HepG2 (cell line): ENCODE results near the gene MAP1B. TPM values are rescaled to one million over a fixed set of nuclear protein-coding genes. Genes with fewer than 3 reads are reported as not detected.

Experiments used
- AHR ChIP-seq: IDR thresholded peaks from 2 replicates; pipeline ENCODE4 v1.6.1; 2018; ENCODE audit warnings: missing genetic modification reagents, missing compliant biosample characterization
- ATF1 ChIP-seq: IDR thresholded peaks from 2 replicates; pipeline ENCODE4 v1.6.1; 2016; ENCODE audit warnings: mild to moderate bottlenecking, control low read depth
- GABPA ChIP-seq, 2 experiments: IDR thresholded peaks; 2 replicates each; pipeline ENCODE4 v1.6.1; 2011 to 2016; ENCODE audit warnings: low read depth in 2 of 2, low read length in 1 of 2, missing biosample characterization in 1 of 2, missing genetic modification characterization in 1 of 2
- IKZF5 ChIP-seq: IDR thresholded peaks from 2 replicates; pipeline ENCODE4 v1.6.1; 2018; ENCODE audit warnings: missing genetic modification reagents, mild to moderate bottlenecking, missing compliant biosample characterization
- KDM2A ChIP-seq: sonication (generic); formaldehyde crosslinking; IDR thresholded peaks from 2 replicates; pipeline ENCODE4 v1.4.0; 2020; ENCODE audit warnings: low read depth, missing genetic modification reagents, borderline replicate concordance
- LBX2 ChIP-seq: sonication (generic); formaldehyde crosslinking; IDR thresholded peaks from 2 replicates; pipeline ENCODE4 v1.5.0; 2020; ENCODE audit warnings: missing genetic modification reagents, mild to moderate bottlenecking, borderline replicate concordance
- RBM39 ChIP-seq: fragments of 200-400 bp; formaldehyde crosslinking; IDR thresholded peaks from one replicate; pipeline ENCODE4 v1.6.1; 2018; ENCODE audit warnings: antibody characterized with exemption, mild to moderate bottlenecking, low read depth, low read length; ENCODE audit not compliant: poor library complexity, severe bottlenecking
- SKIL ChIP-seq: sonication (generic); formaldehyde crosslinking; IDR thresholded peaks from 2 replicates; pipeline ENCODE4 v1.8.0; 2022; ENCODE audit warnings: missing genetic modification reagents, mild to moderate bottlenecking, moderate library complexity, borderline replicate concordance
- YEATS2 ChIP-seq: sonication (generic); formaldehyde crosslinking; IDR thresholded peaks from 2 replicates; pipeline ENCODE4 v1.4.0; 2020; ENCODE audit warnings: missing genetic modification reagents, borderline replicate concordance
- ZKSCAN1 ChIP-seq: fragments of 150-350 bp; IDR thresholded peaks from 2 replicates; pipeline ENCODE4 v1.6.1; 2014; ENCODE audit warnings: low read length
- ZNF766 ChIP-seq: sonication (generic); formaldehyde crosslinking; IDR thresholded peaks from 2 replicates; pipeline ENCODE4 v1.5.0; 2020; ENCODE audit warnings: missing genetic modification reagents, borderline replicate concordance
- ZSCAN21 ChIP-seq: sonication (generic); formaldehyde crosslinking; IDR thresholded peaks from 2 replicates; pipeline ENCODE4 v1.8.0; 2022; ENCODE audit warnings: mild to moderate bottlenecking, missing genetic modification reagents, moderate library complexity, borderline replicate concordance
- polyA plus RNA-seq, 8 experiments: library from polyadenylated mRNA; depleted of rRNA in 3 of 8; stranded (reverse) in 7 of 8; unstranded in 1 of 8; fragments of >200 nt; fragmentation: Illumina TruSeq in 4 of 8; extraction: Trizol in 4 of 8; gene quantifications; 2 replicates each; pipeline versions ENCODE4 v1.2.1 to v1.2.3, GENCODE V29; 2011 to 2016; ENCODE audit warnings: low read depth in 4 of 8, missing spikeins in 1 of 8, mixed read lengths in 1 of 8; ENCODE audit not compliant: insufficient read depth in 1 of 8
- total RNA-seq, 5 experiments: library from RNA; depleted of rRNA; stranded (reverse); fragments of >200 nt; fragmentation: Illumina TruSeq; extraction: Trizol; gene quantifications; 2 replicates each; pipeline ENCODE4 v1.2.3, GENCODE V29; 2016; ENCODE audit warnings: low read depth in 1 of 5
- TF ChIP-seq, protein P1 (sequence below): sonication (generic); formaldehyde crosslinking; IDR thresholded peaks from 2 replicates; pipeline ENCODE4 v1.4.0; 2020; ENCODE audit warnings: missing genetic modification reagents
- TF ChIP-seq, protein P2 (sequence below): IDR thresholded peaks from 2 replicates; pipeline ENCODE4 v1.4.0; 2020; ENCODE audit warnings: mild to moderate bottlenecking, missing genetic modification reagents

The MAP1B gene
- total and polyA plus RNA-seq, 2 of the 13 experiments (the other 11 are each of a cell fraction or from before 2014, with no cell fraction given): 3.3 to 6.2 TPM

DNA sequence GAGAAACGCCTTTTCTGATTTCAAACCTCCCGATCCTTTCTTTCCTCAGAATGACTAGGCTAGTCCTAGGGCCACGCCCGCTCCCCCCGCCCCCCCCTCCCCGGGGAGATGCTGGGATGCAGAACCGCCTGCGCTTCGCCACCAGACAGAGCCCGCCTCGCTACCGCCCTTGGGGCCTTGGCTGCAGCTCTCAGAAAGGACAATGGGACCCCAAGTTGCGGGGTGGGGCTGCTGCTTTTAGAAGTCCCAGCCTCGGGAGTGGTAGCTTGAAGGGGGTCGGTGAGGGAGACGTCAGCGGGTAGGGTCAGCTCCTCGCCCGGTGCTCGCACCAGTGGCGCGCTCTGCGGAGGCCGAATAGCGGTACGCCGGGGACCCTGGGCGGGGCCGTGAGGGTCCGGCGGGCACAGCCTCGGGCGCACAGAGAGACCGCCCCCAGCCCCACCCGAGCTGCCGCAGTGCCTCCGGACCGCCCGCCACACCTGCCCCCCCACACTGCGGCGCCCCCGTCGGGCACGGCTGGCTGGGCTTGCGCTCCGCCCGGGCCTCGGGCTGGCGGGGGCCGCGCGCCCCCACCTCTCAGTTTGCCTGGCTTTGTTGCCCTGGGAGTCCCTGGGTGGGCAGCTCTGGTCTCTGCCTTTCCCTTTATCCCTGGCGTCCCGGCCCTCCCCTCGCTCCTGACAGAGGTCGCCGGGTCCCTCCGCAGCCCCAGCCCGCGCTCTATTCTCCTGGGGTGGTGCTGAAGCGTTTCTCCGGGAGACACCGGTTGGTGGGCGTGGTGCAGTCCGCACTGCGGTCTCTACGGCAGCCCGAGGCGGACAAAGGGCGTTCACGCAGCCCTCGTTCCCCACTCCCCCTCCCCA lies 1.2 kb downstream of the MAP1B start (continued):
- TF ChIP-seq, protein P1, sequence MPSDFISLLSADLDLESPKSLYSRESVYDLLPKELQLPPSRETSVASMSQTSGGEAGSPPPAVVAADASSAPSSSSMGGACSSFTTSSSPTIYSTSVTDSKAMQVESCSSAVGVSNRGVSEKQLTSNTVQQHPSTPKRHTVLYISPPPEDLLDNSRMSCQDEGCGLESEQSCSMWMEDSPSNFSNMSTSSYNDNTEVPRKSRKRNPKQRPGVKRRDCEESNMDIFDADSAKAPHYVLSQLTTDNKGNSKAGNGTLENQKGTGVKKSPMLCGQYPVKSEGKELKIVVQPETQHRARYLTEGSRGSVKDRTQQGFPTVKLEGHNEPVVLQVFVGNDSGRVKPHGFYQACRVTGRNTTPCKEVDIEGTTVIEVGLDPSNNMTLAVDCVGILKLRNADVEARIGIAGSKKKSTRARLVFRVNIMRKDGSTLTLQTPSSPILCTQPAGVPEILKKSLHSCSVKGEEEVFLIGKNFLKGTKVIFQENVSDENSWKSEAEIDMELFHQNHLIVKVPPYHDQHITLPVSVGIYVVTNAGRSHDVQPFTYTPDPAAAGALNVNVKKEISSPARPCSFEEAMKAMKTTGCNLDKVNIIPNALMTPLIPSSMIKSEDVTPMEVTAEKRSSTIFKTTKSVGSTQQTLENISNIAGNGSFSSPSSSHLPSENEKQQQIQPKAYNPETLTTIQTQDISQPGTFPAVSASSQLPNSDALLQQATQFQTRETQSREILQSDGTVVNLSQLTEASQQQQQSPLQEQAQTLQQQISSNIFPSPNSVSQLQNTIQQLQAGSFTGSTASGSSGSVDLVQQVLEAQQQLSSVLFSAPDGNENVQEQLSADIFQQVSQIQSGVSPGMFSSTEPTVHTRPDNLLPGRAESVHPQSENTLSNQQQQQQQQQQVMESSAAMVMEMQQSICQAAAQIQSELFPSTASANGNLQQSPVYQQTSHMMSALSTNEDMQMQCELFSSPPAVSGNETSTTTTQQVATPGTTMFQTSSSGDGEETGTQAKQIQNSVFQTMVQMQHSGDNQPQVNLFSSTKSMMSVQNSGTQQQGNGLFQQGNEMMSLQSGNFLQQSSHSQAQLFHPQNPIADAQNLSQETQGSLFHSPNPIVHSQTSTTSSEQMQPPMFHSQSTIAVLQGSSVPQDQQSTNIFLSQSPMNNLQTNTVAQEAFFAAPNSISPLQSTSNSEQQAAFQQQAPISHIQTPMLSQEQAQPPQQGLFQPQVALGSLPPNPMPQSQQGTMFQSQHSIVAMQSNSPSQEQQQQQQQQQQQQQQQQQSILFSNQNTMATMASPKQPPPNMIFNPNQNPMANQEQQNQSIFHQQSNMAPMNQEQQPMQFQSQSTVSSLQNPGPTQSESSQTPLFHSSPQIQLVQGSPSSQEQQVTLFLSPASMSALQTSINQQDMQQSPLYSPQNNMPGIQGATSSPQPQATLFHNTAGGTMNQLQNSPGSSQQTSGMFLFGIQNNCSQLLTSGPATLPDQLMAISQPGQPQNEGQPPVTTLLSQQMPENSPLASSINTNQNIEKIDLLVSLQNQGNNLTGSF (CRISPR knock-in tag): no peak
- no peak for TF ChIP-seq ZKSCAN1
- TF ChIP-seq GABPA (IDR thresholded peaks at IDR 0.05; ENCODE audit: low read depth, low read length): no peak
- TF ChIP-seq GABPA (CRISPR knock-in tag; IDR thresholded peaks at IDR 0.05; ENCODE audit: low read depth): no peak
- TF ChIP-seq KDM2A: peak; percentile 47; the same call in 1 of the 2 replicates
- peak; percentile 69; the same call in 1 of the 2 replicates for TF ChIP-seq YEATS2
- no peak for TF ChIP-seq AHR (CRISPR knock-in tag)
- TF ChIP-seq SKIL (CRISPR knock-in tag): no peak
- TF ChIP-seq, protein P2, sequence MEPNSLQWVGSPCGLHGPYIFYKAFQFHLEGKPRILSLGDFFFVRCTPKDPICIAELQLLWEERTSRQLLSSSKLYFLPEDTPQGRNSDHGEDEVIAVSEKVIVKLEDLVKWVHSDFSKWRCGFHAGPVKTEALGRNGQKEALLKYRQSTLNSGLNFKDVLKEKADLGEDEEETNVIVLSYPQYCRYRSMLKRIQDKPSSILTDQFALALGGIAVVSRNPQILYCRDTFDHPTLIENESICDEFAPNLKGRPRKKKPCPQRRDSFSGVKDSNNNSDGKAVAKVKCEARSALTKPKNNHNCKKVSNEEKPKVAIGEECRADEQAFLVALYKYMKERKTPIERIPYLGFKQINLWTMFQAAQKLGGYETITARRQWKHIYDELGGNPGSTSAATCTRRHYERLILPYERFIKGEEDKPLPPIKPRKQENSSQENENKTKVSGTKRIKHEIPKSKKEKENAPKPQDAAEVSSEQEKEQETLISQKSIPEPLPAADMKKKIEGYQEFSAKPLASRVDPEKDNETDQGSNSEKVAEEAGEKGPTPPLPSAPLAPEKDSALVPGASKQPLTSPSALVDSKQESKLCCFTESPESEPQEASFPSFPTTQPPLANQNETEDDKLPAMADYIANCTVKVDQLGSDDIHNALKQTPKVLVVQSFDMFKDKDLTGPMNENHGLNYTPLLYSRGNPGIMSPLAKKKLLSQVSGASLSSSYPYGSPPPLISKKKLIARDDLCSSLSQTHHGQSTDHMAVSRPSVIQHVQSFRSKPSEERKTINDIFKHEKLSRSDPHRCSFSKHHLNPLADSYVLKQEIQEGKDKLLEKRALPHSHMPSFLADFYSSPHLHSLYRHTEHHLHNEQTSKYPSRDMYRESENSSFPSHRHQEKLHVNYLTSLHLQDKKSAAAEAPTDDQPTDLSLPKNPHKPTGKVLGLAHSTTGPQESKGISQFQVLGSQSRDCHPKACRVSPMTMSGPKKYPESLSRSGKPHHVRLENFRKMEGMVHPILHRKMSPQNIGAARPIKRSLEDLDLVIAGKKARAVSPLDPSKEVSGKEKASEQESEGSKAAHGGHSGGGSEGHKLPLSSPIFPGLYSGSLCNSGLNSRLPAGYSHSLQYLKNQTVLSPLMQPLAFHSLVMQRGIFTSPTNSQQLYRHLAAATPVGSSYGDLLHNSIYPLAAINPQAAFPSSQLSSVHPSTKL (CRISPR knock-in tag): no peak; the same call in 1 of the 2 replicates
- TF ChIP-seq ATF1 (CRISPR knock-in tag): no peak
- no peak for TF ChIP-seq ZNF766 (CRISPR knock-in tag)
- no peak for TF ChIP-seq ZSCAN21 (CRISPR knock-in tag)
- no peak for TF ChIP-seq RBM39
- TF ChIP-seq LBX2 (CRISPR knock-in tag): no peak
- TF ChIP-seq IKZF5: 0 out of 2 replicates have a peak, but pooled peaks have one; percentile 23
